ENCODE measurements around the gene DUSP28.
"Not testable (repeated sequence)": the region's sequence is repeated elsewhere in the genome, so short reads cannot be mapped to it uniquely, and the experiment has no call there.

The DUSP28 gene

GRCh38 chr2:240560480-240561324 is 545 bp downstream of the DUSP28 start:
- DNase-seq (ENCODE audit: low read depth): peak; percentile 95

- DNase-seq (ENCODE audit: low read depth): no peak
Observed at GRCh38 chr2:240561325-240561971, 1.3 kb downstream of the DUSP28 start.

- DNase-seq (ENCODE audit: low read depth): not testable (repeated sequence)
Observed at GRCh38 chr2:240563231-240563630, 3.1 kb downstream of the DUSP28 start.

GRCh38 chr2:240563951-240564560 is 3.9 kb downstream of the DUSP28 start:
- no peak for DNase-seq (ENCODE audit: low read depth)

- DNase-seq (ENCODE audit: low read depth): no peak
Observed at GRCh38 chr2:240564561-240565332, 4.6 kb downstream of the DUSP28 start.

GRCh38 chr2:240565333-240566202 is 5.4 kb downstream of the DUSP28 start:
- DNase-seq (ENCODE audit: low read depth): no peak

GRCh38 chr2:240566203-240567136 is 6.3 kb downstream of the DUSP28 start:
- no peak for DNase-seq (ENCODE audit: low read depth)

- DNase-seq (ENCODE audit: low read depth): no peak
Observed at GRCh38 chr2:240567137-240567871, 7.1 kb downstream of the DUSP28 start.

- DNase-seq (ENCODE audit: low read depth): no peak
Observed at GRCh38 chr2:240567872-240568677, 7.9 kb downstream of the DUSP28 start, which contains the start of gene RNPEPL1. RNPEPL1 (plus strand) TSS chr2:240568484; CDS start chr2:240568587, 103 bp downstream.

GRCh38 chr2:240568678-240569522 is 8.7 kb downstream of the DUSP28 start:
- DNase-seq (ENCODE audit: low read depth): no peak

- DNase-seq (ENCODE audit: low read depth): no peak
Observed at GRCh38 chr2:240569523-240569997, 9.4 kb downstream of the DUSP28 start.

- DNase-seq (ENCODE audit: low read depth): no peak
Observed at GRCh38 chr2:240569998-240570530, 9.9 kb downstream of the DUSP28 start.

- no peak for DNase-seq (ENCODE audit: low read depth)
Observed at GRCh38 chr2:240570531-240571313, 10.6 kb downstream of the DUSP28 start.

GRCh38 chr2:240571314-240571973 is 11.3 kb downstream of the DUSP28 start:
- DNase-seq (ENCODE audit: low read depth): no peak

GRCh38 chr2:240572141-240573031 is 12.2 kb downstream of the DUSP28 start:
- no peak for DNase-seq (ENCODE audit: low read depth)

Data from HS-5 (cell line).